Activated CD4-positive, alpha-beta memory T cell treated with anti-CD3 and anti-CD28 coated beads, Interleukin-2, amount 10 ng/mL, durations not matched to agents 7 days and 5 days (primary cell): ENCODE measurements around the gene PIKFYVE. TPM values are rescaled to one million over a fixed set of nuclear protein-coding genes. Genes with fewer than 3 reads are reported as not detected.
A peak's percentile ranks its signal among the peaks of the same experiment; 100 is the strongest.
"Not testable (repeated sequence)": the region's sequence is repeated elsewhere in the genome, so short reads cannot be mapped to it uniquely, and the experiment has no call there.

ENCODE experiments used
- CTCF ChIA-PET: fragments of 350-600 bp; sonication (Branson Sonifier 250); formaldehyde crosslinking; loops from one replicate; lab custom pipeline; 2021; ENCODE audit warnings: antibody characterized with exemption, inconsistent platforms; lab: Charles Lee
- POLR2A ChIA-PET: fragments of 350-600 bp; sonication (Branson Sonifier 250); formaldehyde crosslinking; loops from one replicate; lab custom pipeline; 2021; ENCODE audit warnings: antibody characterized with exemption; lab: Charles Lee
- DNase-seq: peaks from one replicate; pipeline ENCODE4 v3.0.0-alpha.2; 2020
- H3K27ac Mint-ChIP-seq: one replicate; pipeline ENCODE4 v1.8.0; 2021; ENCODE audit warnings: mild to moderate bottlenecking, mixed read lengths
- H3K27me3 Mint-ChIP-seq: one replicate; pipeline ENCODE4 v1.8.0; 2021; ENCODE audit warnings: mixed read lengths
- H3K36me3 Mint-ChIP-seq: one replicate; pipeline ENCODE4 v1.8.0; 2021; ENCODE audit warnings: low read depth, mixed read lengths
- H3K4me1 Mint-ChIP-seq: one replicate; pipeline ENCODE4 v1.8.0; 2021; ENCODE audit warnings: mixed read lengths
- H3K4me3 Mint-ChIP-seq: one replicate; pipeline ENCODE4 v1.8.0; 2021; ENCODE audit warnings: mild to moderate bottlenecking, mixed read lengths
- H3K9me3 Mint-ChIP-seq: one replicate; pipeline ENCODE4 v1.8.0; 2021; ENCODE audit warnings: mixed read lengths
- total RNA-seq, 2 experiments: library from RNA; stranded (reverse); gene quantifications; one replicate each; pipeline ENCODE4 v1.2.3, GENCODE V29; 2021

Gene PIKFYVE
- total RNA-seq, 2 experiments from 2014 or later, result 36.6 to 37.2 TPM

- H3K27ac Mint-ChIP-seq, H3K4me3 Mint-ChIP-seq, H3K9me3 Mint-ChIP-seq, H3K27me3 Mint-ChIP-seq, DNase-seq: not testable (repeated sequence)
- ChIA-PET POLR2A (interaction anchor here (4.4 kb wide), 1 partner anchor 9 kb away, joined by 35 read pairs; the partner anchor contains the start of gene PIKFYVE), CTCF (interaction anchor here (1.0 to 6.2 kb wide), 3 partner anchors 10 to 15 kb away, joined by 3 to 82 read pairs (median 3); partner anchors contain the start of gene PIKFYVE)
- Mint-ChIP-seq H3K4me1 (peaks cover 27% of the 10 kb centered on the region), H3K36me3 (peaks cover 16% of the 10 kb centered on the region)
Observed at GRCh38 chr2:208256849-208257813, 8.9 kb upstream of the PIKFYVE start.

- Mint-ChIP-seq H3K4me1 (peaks cover 50% of the 10 kb centered on the region), H3K27me3 (no peaks in the 10 kb centered on the region), H3K36me3 (peaks cover 20% of the 10 kb centered on the region), H3K4me3 (peak overlapping the region; percentile 90), H3K27ac (peak overlapping the region; percentile 96), H3K9me3 (no peaks in the 10 kb centered on the region)
- POLR2A ChIA-PET, result interaction anchor here (0.8 to 3.2 kb wide), 8 partner anchors 11 to 1121 kb away, joined by 3 to 35 read pairs (median 3); partner anchors contain the start of genes CREB1 and IDH1
- CTCF ChIA-PET, result interaction anchor here (0.6 to 5.9 kb wide), 2 partner anchors 11 to 105 kb away, joined by 3 to 82 read pairs; partner anchors contain the start of gene IDH1
- DNase-seq, result peak; percentile 70
Observed at GRCh38 chr2:208265371-208265800, 669 bp upstream of the PIKFYVE start.

- Mint-ChIP-seq H3K27ac (peak overlapping the region; percentile 96), H3K9me3 (no peaks in the 10 kb centered on the region), H3K4me3 (peak overlapping the region; percentile 90), H3K36me3 (peaks cover 28% of the 10 kb centered on the region), H3K4me1 (peaks cover 56% of the 10 kb centered on the region), H3K27me3 (no peaks in the 10 kb centered on the region)
- POLR2A ChIA-PET, result interaction anchor here (0.8 to 3.2 kb wide), 9 partner anchors 8 to 737 kb away, joined by 3 to 35 read pairs (median 5); partner anchors contain the start of genes CCNYL1, CREB1, IDH1 and METTL21A
- DNase-seq, result no peak
- CTCF ChIA-PET, result interaction anchor here (0.6 to 5.9 kb wide), 5 partner anchors 12 to 640 kb away, joined by 3 to 82 read pairs (median 3); partner anchors contain the start of gene IDH1
Observed at GRCh38 chr2:208266553-208266893, 468 bp downstream of the PIKFYVE start.

- Mint-ChIP-seq H3K9me3 (no peaks in the 10 kb centered on the region), H3K27ac (peak overlapping the region; percentile 96), H3K27me3 (no peaks in the 10 kb centered on the region), H3K4me1 (peaks cover 57% of the 10 kb centered on the region), H3K36me3 (peaks cover 30% of the 10 kb centered on the region), H3K4me3 (peak overlapping the region; percentile 90)
- DNase-seq, result no peak
- CTCF ChIA-PET, result interaction anchor here (0.6 to 5.9 kb wide), 5 partner anchors 13 to 640 kb away, joined by 3 to 82 read pairs (median 3); partner anchors contain the start of gene IDH1
- POLR2A ChIA-PET, result interaction anchor here (0.9 to 3.2 kb wide), 6 partner anchors 8 to 737 kb away, joined by 3 to 35 read pairs (median 5); partner anchors contain the start of genes CCNYL1, CREB1, IDH1 and METTL21A
Observed at GRCh38 chr2:208266936-208267335, 881 bp downstream of the PIKFYVE start.

- H3K36me3 Mint-ChIP-seq, result peaks cover 34% of the 10 kb centered on the region
- not testable (repeated sequence) for H3K9me3 Mint-ChIP-seq, H3K27ac Mint-ChIP-seq, H3K27me3 Mint-ChIP-seq, DNase-seq
- peak overlapping the region; percentile 90 for H3K4me3 Mint-ChIP-seq
- ChIA-PET CTCF (interaction anchor here (0.6 to 5.9 kb wide), 5 partner anchors 13 to 1979 kb away, joined by 3 to 82 read pairs (median 3); partner anchors contain the start of gene IDH1), POLR2A (interaction anchor here (1.3 to 3.2 kb wide), 4 partner anchors 13 to 642 kb away, joined by 3 to 35 read pairs (median 6); partner anchors contain the start of genes CCNYL1, IDH1 and METTL21A)
- H3K4me1 Mint-ChIP-seq, result peaks cover 57% of the 10 kb centered on the region
Observed at GRCh38 chr2:208267526-208267925, 1.5 kb downstream of the PIKFYVE start.

- DNase-seq, result no peak
- no peaks in the 10 kb centered on the region for H3K27me3 Mint-ChIP-seq
- H3K4me3 Mint-ChIP-seq, result no peak overlapping the region
- CTCF ChIA-PET, result interaction anchor here (0.5 to 5.9 kb wide), 7 partner anchors 10 to 1979 kb away, joined by 3 to 82 read pairs (median 3); partner anchors contain the start of gene IDH1
- H3K27ac Mint-ChIP-seq, result no peak overlapping the region
- peaks cover 55% of the 10 kb centered on the region for H3K4me1 Mint-ChIP-seq
- H3K36me3 Mint-ChIP-seq, result peaks cover 35% of the 10 kb centered on the region
- no peaks in the 10 kb centered on the region for H3K9me3 Mint-ChIP-seq
- POLR2A ChIA-PET, result no interaction called here
Observed at GRCh38 chr2:208268156-208268952, 2.3 kb downstream of the PIKFYVE start.

GRCh38 chr2:208269091-208269490, 3.0 kb downstream of the PIKFYVE start:
- Mint-ChIP-seq H3K4me3 (no peak overlapping the region), H3K9me3 (no peaks in the 10 kb centered on the region), H3K36me3 (peaks cover 42% of the 10 kb centered on the region), H3K27ac (no peak overlapping the region), H3K27me3 (no peaks in the 10 kb centered on the region), H3K4me1 (peaks cover 53% of the 10 kb centered on the region)
- ChIA-PET POLR2A (interaction anchor here (1.0 kb wide), 1 partner anchor 14 kb away, joined by 3 read pairs; the partner anchor contains the start of gene IDH1), CTCF (interaction anchor here (0.5 to 5.9 kb wide), 2 partner anchors 15 to 631 kb away, joined by 3 to 82 read pairs; partner anchors contain the start of gene IDH1)
- DNase-seq, result no peak

- Mint-ChIP-seq H3K4me3 (no peak overlapping the region), H3K9me3 (no peaks in the 10 kb centered on the region), H3K27me3 (no peaks in the 10 kb centered on the region), H3K36me3 (peaks cover 79% of the 10 kb centered on the region), H3K4me1 (peaks cover 22% of the 10 kb centered on the region), H3K27ac (no peak overlapping the region)
- ChIA-PET POLR2A (interaction anchor here (1.0 kb wide), 1 partner anchor 8 kb away, joined by 3 read pairs; the partner anchor contains the start of gene PIKFYVE), CTCF (interaction anchor here (0.9 to 1.3 kb wide), 2 partner anchors 21 to 99 kb away, joined by 3 to 4 read pairs; no protein-coding TSS in a partner anchor)
- no peak for DNase-seq
Observed at GRCh38 chr2:208274748-208275147, 8.7 kb downstream of the PIKFYVE start.

GRCh38 chr2:208278549-208278948, 12.5 kb downstream of the PIKFYVE start:
- no peak overlapping the region for H3K27ac Mint-ChIP-seq
- DNase-seq, result no peak
- no peaks in the 10 kb centered on the region for H3K27me3 Mint-ChIP-seq
- no peak overlapping the region for H3K4me3 Mint-ChIP-seq
- H3K36me3 Mint-ChIP-seq, result peaks cover 97% of the 10 kb centered on the region
- ChIA-PET CTCF (no interaction called here), POLR2A (no interaction called here)
- H3K9me3 Mint-ChIP-seq, result no peaks in the 10 kb centered on the region
- peaks cover 25% of the 10 kb centered on the region for H3K4me1 Mint-ChIP-seq

GRCh38 chr2:208279236-208279635, 13.2 kb downstream of the PIKFYVE start:
- CTCF ChIA-PET, result no interaction called here
- Mint-ChIP-seq H3K9me3 (no peaks in the 10 kb centered on the region), H3K27ac (no peak overlapping the region), H3K36me3 (peaks cover 91% of the 10 kb centered on the region), H3K4me3 (no peak overlapping the region), H3K4me1 (peaks cover 22% of the 10 kb centered on the region), H3K27me3 (no peaks in the 10 kb centered on the region)
- POLR2A ChIA-PET, result interaction anchor here (1.0 kb wide), 1 partner anchor 13 kb away, joined by 3 read pairs; the partner anchor contains the start of gene PIKFYVE
- DNase-seq, result no peak

- Mint-ChIP-seq H3K27ac (no peak overlapping the region), H3K36me3 (peaks cover 83% of the 10 kb centered on the region), H3K27me3 (no peaks in the 10 kb centered on the region), H3K4me1 (peaks cover 19% of the 10 kb centered on the region), H3K9me3 (no peaks in the 10 kb centered on the region), H3K4me3 (no peak overlapping the region)
- DNase-seq, result no peak
- POLR2A ChIA-PET, result interaction anchor here (1.0 kb wide), 1 partner anchor 14 kb away, joined by 3 read pairs; the partner anchor contains the start of gene PIKFYVE
- CTCF ChIA-PET, result no interaction called here
Observed at GRCh38 chr2:208280234-208280633, 14.2 kb downstream of the PIKFYVE start.
